HG02678 (cell line): ENCODE results near the gene CENPH.
A peak's percentile ranks its signal among the peaks of the same experiment; 100 is the strongest.
"Not testable (repeated sequence)": the region's sequence is repeated elsewhere in the genome, so short reads cannot be mapped to it uniquely, and the experiment has no call there.

Source experiments
- ATAC-seq: cut with Tn5 transposase; IDR thresholded peaks from one replicate; pipeline ENCODE4 v1.9.1; 2021; ENCODE audit warnings: mild to moderate bottlenecking, moderate library complexity; ENCODE audit not compliant: unreplicated experiment

CENPH gene

DNA sequence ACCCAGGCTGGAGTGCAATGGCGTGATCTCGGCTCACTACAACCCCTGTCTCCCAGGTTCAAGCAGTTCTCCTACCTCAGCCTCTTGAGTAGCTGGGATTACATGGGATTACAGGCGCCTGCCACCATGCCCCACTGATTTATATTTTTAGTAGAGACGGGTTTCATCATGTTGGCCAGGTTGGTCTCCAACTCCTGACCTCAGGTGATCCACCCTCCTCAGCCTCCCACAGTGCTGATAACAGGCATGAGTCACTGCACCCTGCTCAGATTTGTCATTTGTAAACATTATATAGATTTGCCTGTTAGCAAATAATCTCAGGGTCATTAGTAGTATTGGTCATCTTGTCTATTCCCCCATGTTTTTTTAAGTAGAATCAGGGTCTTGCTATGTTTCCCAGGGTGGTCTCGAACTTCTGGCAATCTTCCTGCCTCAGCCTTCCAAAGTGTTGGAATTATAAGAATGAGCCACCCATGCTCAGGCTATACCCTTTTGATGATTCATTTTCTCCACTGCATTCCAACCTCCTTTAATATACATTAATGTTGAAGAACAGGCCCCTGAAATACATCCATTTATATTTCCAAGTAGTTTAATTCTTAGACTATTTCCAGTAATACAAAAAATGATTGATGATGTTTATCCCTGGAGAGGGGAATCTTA is 17.3 kb downstream of the CENPH start:
- no peak for ATAC-seq

DNA sequence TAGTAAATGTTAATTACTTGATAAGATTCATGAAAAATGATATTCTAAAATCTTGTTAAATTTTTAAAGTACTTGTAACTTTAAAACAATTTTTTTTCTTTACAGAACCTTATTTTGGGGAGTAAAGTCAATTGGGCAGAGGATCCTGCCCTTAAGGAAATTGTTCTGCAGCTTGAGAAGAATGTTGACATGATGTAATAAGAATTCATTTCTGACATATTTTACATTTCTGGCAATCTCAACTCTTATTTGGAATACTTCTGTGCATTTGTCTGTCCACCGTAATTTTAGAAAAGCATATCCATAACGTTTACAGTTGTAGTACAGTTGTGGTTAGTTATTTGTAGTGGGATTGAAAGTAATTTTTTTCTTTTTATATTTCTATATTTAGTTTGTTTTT is 20.2 kb downstream of the CENPH start:
- ATAC-seq = no peak

DNA sequence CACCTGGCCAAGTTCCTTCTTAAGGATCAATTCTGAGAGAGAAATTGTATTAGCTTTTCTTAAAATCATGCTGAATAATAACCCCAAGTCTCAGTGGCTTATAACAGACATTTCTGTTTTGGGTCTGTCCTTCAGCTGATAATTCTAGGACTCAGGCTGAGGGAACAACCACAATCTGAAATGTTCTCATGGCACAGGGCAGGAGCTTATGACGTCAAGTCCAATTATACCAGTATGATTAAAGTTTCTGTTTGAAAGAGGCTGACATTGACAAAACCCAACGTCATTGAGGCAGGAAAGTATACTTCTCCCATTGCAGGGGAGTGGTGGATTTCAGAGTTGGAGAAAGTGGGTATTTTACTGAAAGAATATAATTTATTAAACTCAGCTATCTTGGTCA is 21.8 kb downstream of the CENPH start:
- no peak for ATAC-seq

- ATAC-seq = no peak
Observed at GRCh38 chr5:69212022-69212421, 22.6 kb downstream of the CENPH start.

- ATAC-seq = no peak
Observed at GRCh38 chr5:69213513-69214215, 24.3 kb downstream of the CENPH start.

GRCh38 chr5:69217151-69217511 is 27.7 kb downstream of the CENPH start:
- no peak for ATAC-seq

GRCh38 chr5:69217548-69218526 is 28.5 kb downstream of the CENPH start:
- ATAC-seq = peak; percentile 95

DNA sequence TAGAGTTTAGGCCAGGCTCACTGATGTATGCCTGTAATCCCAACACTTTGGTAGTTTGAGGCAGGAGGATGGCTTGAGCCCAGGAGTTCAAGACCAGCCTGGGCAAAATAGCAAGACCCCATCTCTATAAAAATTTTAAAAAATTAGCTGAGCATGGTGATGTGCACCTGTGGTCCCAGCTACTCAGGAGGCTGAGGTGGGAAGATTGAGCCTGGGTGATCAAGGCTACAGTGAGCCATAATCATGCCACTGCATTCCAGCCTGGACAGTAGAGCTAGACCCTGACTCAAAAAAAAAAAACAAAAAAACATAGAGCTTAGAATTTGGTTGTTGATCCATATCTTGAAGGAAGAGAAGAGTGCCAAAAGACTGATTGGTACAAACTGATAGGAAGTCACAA is 30.6 kb downstream of the CENPH start:
- ATAC-seq = no peak

DNA sequence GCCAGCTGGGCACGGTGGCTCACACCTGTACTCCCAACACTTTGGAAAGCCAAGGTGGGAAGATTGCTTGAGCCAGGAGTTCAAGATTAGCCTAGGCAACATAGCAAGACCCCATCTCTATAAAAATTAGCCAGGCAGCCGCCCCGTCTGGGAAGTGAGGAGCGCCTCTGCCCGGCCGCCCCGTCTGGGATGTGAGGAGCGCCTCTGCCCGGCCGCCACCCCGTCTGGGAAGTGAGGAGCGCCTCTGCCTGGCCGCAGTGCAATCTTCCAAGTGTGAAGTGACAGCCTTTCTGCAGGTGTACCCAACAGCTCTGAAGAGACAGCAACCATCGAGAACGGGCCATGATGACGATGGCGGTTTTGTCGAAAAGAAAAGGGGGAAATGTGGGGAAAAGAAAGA is 31.0 kb downstream of the CENPH start:
- ATAC-seq = not testable (repeated sequence)

DNA sequence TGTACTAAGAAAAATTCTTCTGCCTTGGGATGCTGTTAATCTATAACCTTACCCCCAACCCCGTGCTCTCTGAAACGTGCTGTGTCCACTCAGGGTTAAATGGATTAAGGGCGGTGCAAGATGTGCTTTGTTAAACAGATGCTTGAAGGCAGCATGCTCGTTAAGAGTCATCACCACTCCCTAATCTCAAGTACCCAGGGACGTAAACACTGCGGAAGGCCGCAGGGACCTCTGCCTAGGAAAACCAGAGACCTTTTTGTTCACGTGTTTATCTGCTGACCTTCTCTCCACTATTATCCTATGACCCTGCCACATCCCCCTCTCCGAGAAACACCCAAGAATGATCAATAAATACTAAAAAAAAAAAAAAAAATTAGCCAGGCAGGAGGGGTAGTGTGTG is 31.4 kb downstream of the CENPH start:
- not testable (repeated sequence) for ATAC-seq

GRCh38 chr5:69224520-69224919 is 35.1 kb downstream of the CENPH start:
- ATAC-seq = no peak

- ATAC-seq = no peak
Observed at GRCh38 chr5:69225860-69226259, 36.5 kb downstream of the CENPH start.

- ATAC-seq = no peak
Observed at GRCh38 chr5:69230181-69230580, 40.8 kb downstream of the CENPH start.

- ATAC-seq = no peak
Observed at GRCh38 chr5:69231281-69231680, 41.9 kb downstream of the CENPH start.

GRCh38 chr5:69231851-69232250 is 42.5 kb downstream of the CENPH start:
- ATAC-seq = no peak

- peak; percentile 99 for ATAC-seq
Observed at GRCh38 chr5:69234457-69235268, 45.3 kb downstream of the CENPH start, which contains the start of gene CDK7. TSS of gene CDK7 (plus strand) at chr5:69234886. CDS start at chr5:69234976, 90 bp downstream.

DNA sequence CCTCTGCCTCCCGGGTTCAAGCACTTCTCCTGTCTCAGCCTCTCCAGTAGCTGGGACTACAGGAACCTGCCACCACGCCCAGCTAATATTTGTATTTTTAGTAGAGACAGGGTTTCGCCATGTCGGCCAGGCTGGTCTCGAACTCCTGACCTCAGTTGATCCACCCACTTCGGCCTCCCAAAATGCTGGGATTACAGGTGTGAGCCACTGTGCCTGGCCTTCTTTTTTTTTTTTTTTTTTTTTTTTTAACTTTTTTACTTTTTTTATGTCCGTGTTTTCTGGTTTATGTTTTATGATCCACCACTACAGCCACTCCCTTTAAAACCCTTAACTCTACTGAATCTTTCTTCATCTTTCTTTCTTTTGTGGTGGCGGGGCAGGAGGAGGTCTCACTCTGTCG is 47.4 kb downstream of the CENPH start:
- not testable (repeated sequence) for ATAC-seq

GRCh38 chr5:69237877-69238276 is 48.5 kb downstream of the CENPH start:
- ATAC-seq = no peak

DNA sequence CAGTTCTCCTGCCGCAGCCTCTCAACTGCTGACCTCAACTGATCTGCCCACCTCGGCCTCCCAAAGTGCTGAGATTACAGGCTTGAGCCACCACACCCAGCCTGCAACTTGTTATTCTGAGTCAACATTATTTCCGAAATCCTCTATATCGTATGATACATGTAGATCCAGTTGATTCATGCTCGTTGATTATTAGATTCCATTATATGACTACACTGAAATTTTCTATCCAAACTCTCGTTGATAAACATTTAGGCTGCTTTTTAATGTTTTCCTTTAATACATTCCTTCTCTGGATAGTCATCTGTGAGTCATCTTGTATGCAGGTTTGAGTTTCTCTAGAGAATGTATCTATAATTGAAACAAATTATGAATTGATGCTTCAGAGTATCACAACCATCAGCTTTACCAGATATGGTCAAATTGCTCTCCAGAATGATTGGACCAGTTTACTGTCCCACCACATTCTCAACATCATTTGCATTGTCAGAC is 49.4 kb downstream of the CENPH start:
- no peak for ATAC-seq

GRCh38 chr5:69242215-69242927 is 53.0 kb downstream of the CENPH start:
- no peak for ATAC-seq
